ENCODE results near the gene RIMBP3C.

DNA sequence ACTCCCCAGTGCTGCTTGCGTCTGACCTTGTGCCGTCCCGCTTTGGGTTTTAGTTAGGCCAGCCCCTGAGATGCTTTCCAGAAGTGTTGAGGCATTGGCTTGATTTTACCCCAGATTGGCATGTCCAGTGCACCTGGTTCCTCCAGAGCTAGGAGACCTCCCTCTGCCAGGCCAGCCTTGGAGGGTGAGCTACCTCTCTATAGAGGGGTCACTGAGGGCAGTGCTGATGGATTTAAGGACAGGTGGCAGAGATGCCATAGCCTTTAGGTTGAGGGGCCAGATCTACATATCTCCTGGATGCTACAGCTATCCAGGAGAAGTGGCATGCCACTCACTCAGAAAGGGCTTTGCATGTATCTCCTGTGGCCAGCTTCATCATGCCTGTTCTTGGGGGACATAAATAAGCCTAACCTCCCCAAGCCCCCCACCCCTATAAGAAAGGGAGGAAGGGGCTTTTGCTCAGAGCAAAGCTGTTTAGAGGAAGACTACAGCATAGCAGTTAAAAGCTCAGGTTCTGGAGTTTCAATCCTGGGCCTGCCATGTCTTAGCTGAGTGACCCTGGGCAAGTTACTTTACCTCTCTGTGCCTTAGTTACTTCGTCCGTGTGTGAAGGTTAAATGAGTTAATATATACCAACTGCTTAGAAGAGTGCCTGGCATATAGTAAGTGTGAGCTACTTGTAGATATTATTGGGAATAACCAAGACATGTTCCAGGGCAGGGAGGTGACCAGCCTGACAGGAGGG lies 22.7 kb upstream of the RIMBP3C start:
- TF ChIP-seq POLR2A (IDR thresholded peaks at IDR 0.05) (no peak), CTCF (IDR thresholded peaks at IDR 0.05) (no peak)
